Measurements from ENCODE around the gene ANKS1B.
A peak's percentile ranks its signal among the peaks of the same experiment; 100 is the strongest.
"Not testable (repeated sequence)": the region's sequence is repeated elsewhere in the genome, so short reads cannot be mapped to it uniquely, and the experiment has no call there.

The ANKS1B gene

DNA sequence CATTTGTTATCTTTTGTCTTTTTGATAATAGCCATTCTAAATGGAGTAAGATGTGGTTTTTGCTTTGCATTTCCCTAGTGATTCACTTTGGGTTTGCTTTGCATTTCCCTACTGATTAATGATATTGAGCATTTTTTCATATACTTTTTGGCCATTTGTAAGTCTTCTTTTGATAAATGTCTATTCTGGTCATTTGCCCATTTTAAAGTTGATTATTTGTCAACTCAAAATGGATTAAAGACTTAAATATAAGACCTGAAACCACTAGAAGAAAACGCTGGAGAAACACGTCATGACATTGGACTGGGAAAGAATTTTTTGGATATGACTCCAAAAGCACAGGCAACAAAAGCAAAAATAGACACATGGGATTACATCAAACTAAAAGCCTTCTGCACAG, 1191.6 kb downstream of the ANKS1B start:
- no peak for DNase-seq

DNA sequence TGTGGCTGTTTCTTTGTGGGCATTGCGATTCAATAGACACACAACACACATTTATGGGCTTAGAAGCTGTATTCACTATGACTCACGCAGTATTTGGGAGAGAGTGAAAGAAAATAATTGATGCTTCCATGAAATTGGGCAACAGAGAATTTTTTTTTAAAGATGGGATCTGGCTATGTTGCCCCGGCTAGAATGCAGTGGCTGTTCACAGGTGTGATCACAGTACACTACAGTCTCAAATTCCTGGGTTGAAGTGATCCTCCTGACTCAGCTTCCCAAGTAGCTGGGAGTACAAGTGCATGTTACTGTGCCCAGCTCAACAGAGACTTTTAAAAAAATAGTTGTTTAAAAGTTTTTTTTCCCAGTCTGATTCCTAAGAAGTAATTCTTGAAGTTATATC, 1193.3 kb downstream of the ANKS1B start:
- DNase-seq = no peak

DNA sequence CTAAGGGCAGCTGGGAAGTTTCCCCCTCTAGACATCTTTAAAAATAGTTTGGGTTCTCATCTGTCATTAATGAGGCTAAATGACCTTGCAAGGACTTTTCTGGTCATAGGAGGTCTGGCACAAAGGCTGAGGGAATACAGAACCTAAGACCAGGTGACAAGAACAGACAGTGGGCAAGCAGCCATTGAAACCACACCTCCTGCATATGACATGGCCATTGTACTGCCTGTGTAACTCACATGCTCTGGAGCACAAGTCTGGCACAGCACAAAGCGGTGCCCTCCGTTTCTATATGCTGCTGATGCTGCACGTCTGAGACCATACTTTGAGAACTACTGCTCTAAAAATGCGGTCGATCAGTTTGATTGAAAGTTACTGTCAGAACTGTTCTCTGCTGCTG, 1196.3 kb downstream of the ANKS1B start:
- DNase-seq = peak; percentile 50

DNA sequence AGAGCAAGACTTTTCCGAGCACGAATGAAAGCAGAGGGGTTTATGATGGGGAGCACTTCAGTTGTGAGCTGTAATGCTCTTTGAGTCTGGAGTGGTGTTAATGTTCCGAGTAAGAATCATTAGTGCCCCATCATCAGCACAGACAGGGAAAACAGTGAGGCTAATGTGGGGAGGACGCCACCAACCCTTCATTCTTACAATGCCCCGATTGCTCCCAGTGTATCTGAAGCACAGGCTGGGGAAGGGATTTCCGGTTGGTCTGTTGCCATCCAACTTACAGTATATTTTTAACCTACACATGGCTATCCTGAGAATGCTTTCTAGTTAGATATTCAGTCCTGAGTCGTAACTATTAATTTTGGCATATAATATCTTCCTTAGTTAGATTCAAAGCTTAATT, 1198.1 kb downstream of the ANKS1B start:
- DNase-seq = no peak

DNA sequence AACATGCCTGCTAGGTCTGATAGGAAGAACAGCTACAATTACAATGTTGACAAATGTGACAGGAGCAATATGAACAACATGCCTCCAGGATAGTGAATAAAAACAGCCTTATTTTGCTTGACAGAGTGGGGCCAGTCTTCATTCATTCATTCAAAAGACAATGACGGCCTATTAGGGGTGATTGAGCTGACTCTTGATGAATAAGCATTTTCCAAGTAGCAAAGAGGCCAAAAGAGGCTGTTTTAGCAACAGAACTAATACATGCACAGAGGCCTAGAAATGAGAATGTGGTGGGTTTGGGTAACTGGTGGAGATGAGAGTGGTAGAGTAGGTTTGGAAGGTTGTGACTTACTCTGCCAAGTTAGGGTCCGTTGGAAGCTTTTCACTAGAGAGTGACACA, 1201.3 kb downstream of the ANKS1B start:
- DNase-seq = no peak

DNA sequence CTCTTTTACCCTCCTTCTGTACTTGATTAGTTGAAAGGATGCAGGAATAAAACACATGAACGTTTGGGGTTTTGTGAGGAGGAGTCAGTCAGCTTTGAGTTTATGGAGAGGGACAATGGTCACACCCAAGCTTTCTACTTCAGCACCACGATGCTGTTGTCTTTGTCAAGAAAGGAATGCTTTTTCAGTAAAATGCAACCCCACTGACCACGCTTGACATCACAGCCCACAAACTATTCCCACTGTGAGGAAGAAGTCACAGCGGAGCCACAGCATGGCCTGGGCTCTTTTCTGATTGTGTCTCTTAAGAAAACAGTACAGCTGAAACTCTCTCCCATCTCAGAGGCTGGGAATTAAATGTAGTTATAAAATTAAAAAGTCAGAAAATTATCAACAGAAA, 1204.5 kb downstream of the ANKS1B start:
- DNase-seq = no peak

DNA sequence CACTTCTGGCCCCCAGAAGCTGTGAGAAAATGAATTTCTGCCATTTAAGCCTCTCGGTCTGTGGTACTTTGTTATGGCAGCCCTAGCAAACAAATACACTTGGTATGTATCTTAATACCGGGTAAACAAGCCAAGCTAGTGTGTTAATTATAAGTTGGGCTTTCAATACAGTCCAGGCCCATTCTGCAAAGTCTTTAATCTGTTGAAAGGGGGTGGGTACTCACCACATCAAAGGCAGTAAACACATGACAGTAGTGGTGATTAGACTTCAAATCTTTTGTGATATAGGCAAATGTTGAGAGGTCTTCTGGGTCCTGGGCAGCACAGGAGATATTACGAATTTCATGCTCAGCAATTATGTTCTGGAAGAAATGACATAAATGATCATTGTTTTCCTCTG, 1211.9 kb downstream of the ANKS1B start:
- DNase-seq = no peak

DNA sequence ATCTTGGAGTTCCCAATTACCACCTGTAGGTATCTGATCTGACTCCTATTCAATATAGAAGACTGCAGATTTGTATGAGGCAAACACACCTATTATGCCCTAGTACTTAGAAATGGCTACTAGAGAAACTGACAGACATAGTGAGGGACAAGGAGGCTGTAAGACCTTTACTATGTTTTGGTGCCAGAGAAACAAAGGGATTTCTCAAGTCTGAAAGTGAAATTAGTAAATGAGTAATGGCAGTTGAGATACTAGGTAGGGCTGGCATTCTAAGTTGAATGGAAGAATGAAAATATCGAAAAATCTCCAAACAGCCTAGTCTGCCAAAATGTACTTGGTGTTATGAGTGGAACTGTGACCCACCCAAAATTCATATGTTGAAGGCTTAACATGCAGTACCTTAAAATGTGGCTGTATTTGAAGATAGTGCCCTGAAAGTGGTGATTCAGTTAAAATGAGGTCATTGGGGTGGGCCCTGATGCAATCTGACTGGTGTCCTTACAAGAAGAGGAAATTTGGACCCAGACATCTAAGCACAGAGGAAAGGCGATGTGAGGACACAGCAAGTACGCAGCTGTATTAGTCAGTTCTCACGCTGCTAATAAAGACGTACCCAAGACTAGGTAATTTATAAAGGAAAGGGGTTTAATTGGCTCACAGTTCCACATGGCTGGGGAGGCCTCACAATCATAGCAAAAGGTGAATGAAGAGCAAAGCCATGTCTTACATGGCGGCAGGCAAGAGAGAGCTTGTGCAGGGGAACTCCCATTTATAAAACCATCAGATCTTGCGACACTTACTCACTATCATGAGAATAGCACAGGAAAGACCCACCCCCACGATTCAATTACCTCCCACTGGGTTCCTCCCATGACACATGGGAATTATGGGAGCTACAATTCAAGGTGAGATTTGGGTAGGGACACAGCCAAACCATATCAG, 1212.7 kb downstream of the ANKS1B start:
- DNase-seq = no peak

DNA sequence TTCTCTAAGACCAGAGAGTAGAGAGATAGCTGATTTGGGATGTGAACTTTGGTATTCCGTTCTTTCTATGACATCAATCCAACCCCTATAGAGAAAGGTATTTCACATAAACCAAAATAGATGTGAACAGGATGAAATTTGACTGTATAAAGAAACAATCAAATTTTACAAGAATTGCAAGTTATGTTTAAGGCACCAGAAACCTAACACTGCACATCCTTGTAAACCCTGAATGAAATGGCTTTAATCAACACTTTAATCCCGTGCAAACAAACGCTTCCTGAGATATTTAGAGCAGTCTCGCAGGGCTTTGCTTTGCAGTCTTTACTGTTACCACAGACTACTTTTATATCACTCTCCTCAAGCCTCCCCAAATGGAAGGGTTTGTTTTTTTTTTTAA, 1214.5 kb downstream of the ANKS1B start:
- no peak for DNase-seq

DNA sequence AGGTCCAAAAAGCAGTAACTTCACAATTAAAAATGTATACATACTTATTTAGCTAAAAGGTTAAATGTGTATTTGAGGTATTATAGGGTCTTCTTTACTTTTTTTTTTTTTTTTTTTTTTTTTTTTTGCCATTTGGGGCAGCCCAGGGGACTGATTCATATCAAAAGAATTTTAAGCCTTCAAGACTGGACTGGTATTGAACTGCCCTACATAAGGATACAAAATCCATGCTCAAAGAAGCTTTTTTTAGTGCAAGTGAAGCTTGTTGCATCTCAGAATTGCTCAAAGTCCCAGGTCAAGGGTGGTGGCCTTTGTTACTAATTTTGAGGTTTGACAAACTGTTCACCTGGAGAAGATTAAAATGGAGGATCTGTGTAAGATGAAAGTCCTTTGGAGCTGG, 1215.7 kb downstream of the ANKS1B start:
- no peak for DNase-seq

DNA sequence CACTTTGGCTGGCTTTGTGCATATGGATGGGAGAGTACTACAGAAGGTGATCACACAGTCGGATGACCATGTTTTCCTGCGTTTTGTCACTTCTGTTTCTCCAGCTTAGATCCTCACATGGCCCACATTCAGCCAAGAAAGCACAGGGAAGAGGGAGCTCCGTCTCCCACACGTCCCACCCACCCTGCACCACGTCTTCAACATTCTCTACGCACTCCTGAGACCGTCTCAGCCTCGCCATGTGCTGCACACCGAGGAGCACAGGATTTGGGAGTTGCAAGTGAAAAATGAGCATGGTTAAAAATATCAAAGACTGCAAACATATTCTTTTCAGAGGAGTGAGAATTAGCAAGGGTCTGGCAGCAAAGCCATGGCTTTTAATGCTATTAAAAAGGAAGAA, 1217.5 kb downstream of the ANKS1B start:
- DNase-seq = no peak

DNA sequence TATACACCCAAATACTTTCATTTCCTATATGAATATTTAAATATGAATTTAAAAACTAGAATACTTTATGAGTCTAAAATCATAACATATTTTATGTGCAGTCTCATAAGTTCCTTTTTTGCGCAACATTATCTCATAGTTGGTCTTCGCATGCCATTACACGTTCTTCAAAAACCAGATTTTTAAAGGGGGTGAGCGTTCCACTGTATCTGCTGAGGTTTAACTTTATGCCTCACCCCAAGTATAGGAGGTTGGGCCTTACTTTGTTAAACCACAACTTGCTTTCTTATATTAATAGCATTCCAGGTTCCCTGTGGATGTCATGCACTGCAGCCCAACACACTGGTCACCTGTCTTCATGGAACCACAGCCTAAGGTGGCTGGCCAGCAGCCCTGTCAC, 1221.1 kb downstream of the ANKS1B start:
- DNase-seq = no peak

DNA sequence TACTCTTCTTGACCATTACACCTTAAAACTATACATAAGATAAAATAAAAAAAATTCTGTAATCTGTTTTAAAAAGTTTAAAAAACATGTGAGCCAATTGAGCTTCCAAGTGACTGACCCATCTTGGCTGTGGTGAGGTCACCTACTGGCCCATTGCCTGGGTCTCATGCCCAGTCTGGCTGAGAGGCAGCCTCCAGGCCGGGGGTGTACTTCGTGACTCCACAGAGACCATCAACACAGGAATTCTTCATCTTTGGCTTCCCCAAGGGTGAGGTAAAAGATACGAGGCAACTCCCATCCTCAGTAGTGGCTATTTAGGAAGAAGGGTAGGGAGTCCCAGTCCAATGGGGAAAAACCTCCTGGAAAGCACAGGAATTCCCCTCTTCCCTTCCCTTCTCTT, 1226.4 kb downstream of the ANKS1B start:
- DNase-seq = no peak

DNA sequence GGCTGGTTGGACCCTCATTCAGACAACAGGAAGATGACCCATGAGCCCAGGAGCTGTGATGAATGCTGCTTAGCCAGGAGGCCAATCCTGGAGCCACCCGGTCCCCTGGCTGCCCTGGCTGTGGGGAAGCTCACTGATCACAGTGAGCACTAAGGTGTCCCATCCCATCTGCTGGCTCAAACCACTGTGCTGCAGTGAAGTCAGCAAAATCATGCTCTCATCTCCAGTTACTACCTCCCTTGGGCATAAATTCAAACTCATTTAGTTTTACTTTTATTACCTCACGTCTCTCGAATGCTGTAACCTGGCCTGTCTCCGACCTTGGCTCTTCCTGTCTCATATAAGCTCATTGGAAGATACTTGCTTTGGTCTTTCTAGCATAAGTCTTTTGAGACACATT, 1227.3 kb downstream of the ANKS1B start:
- peak; percentile 19 for DNase-seq

DNA sequence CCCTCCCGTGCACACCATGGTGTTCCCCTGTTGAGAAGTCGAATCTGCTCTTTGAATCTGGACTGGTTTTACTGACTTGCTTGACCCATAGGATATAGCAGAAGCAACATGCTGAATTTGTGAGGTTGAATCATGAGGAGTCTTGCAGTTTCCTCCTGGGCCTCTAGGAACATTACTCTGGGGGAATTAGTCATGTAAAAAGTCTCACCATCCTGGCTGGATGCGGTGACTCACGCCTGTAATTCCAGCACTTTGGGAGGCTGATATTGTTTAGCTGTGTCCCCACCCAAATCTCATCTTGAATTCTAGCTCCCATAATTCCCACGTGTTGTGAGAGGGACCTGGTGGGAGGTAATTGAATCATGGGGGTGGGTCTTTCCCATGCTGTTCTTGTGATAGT, 1228.9 kb downstream of the ANKS1B start:
- DNase-seq = not testable (repeated sequence)

DNA sequence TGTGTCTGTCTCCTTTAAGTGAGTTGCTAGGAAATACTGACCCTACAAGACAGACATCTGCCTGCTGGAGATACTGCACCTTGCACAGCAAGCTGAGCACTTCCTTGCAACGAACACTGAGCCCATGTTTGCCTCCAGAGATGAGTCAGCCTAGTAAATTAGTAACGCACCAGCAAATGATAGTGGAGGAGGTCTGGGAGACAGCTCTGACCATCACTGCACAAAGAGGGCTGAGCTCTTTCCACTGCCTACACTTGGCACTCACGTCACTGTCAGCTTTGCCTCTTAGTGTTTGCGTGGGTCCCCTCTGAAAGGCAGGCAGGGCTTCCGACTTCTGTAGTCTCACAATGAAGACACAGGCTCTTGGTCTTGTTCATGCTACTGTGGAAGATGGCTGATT, 1230.6 kb downstream of the ANKS1B start:
- no peak for DNase-seq

DNA sequence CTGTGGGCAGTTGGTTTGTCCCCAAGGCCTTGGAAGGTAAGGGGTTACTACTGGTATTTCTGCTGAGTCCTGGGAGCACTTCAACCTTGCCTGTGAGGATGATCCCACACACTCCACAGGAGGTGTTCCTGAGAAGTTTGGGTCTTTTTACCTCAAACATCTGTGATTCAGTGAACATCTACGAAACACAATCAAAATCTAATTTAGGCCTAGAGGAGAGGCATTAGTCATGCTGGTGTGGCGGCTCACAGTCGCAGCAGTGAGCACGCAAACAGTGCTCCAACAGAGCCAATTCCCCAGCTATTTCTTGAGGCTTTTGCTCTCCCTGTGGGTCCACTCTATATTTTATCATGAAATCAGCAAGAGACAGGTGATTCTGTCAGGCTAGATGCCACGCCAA, 1232.0 kb downstream of the ANKS1B start:
- DNase-seq = no peak

DNA sequence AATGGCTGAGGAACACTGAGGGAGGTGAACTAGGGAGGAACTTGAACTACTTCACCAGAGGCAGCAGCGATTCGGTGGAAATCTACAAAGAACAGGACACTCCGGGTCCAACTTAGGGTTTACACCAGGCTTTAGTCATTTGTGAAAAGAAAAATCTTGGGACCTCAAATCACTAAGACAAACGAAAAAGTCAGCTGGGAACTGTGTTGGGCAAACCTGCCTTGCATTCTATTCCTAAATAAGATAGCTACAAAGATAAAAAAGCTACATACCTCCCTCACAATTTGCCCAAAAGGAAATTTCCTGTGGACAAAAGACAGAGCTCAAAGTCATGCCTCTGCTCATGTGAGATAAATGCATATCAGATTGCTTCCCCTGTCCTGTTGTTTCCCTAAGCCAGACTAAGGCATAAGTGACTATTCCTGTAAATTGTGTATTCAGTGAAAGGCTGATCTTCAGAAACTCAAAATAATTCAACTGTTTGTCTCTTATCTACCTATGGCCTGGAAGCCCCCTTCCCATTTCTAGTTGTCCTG, 1233.1 kb downstream of the ANKS1B start:
- no peak for DNase-seq

DNA sequence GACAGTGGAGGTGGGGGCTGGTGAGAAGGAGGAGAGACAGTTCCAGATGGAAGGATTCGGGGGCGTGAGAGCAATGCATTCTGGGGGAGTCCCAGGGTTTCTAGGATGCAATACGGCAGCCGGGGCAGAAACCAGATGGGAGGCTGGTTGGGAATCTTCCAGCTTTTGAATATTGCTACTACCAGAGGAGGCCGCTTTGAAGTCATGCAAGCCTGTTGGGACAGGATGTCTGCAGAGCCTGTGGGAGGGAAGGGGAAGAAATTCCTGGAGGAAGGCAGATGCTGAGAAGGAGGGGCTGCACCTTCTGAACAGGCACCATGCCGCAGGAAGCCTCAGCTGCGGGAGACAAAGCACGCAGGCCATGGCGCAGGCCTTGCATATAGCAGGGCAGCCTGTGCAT, 1234.2 kb downstream of the ANKS1B start:
- no peak for DNase-seq

DNA sequence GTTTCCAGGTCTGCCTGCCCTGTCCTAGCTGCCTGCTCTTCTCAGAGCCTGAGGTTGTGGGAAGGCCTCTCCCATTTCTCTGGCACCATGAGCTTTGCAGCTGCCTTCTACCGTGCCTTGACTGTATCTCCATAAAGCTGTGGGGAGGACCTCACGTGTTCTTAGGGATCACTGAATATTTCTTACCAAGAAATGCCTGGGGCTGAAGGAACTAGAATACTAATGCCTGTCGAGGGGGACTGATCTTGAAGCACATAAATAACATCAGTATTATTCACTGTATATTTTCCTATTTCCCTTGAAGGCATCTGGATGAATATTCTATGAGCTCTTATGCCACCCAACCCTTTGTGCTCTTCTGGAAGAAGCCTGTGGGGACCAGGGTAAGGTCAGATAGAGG, 1236.3 kb downstream of the ANKS1B start:
- DNase-seq = no peak

DNA sequence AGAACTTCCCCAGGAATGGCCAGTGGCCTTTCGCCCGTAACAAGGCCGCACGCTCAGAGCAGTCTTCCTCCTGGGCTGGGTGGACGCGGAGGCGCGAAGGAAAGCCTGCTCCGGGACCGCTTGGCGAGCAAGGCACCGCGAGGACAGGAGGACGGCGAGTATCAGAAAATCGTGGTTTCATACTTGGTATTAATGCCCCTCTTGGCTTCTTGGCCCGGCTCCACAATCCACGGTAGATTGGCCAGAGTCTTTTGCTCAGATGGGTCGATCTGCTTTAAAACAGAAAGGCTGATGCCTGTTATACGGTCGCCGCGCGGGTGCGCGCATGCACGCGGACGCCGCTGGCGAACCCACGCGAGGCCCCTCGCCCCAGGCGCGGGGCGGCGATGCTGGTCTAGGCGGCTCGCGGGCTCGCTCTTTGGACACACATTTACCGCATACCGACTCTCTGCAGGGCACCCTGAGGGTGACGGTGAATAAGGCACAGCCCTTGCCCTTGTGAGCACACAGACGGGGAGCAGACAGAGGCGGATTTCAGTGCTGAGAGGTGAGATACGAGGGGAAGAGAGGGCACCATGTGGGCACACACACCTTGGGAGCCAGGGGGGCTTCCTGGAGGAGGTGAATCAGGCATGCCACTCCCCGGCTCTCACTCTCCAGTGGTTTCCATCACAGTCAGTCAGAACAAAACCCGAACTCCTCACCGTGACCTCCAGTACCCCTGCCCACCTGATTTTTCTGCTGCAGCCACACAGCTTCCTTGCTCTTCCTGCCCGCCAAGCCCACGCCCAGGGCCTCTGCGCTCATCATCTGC, 1239.0 kb downstream of the ANKS1B start:
- peak; percentile 26 for DNase-seq

DNA sequence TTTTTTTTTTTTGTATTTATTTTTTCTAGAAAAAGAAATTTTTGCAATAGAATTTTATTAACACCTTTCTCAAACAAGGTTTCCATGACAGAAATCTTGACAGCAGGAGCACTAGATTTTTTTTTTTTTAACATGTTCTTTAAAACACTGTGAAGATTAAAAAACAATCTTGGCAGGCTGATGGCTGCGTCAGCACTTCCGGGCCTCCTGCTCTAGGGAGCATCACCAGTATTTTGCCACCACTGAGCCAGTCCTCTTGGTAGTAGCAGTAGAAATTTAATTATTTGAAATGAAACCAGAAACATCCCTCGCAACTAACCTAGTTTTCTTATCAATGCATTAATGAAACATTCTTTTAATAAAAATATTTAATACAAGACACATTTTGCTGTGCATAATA, 1240.1 kb downstream of the ANKS1B start:
- peak; percentile 93 for DNase-seq

DNA sequence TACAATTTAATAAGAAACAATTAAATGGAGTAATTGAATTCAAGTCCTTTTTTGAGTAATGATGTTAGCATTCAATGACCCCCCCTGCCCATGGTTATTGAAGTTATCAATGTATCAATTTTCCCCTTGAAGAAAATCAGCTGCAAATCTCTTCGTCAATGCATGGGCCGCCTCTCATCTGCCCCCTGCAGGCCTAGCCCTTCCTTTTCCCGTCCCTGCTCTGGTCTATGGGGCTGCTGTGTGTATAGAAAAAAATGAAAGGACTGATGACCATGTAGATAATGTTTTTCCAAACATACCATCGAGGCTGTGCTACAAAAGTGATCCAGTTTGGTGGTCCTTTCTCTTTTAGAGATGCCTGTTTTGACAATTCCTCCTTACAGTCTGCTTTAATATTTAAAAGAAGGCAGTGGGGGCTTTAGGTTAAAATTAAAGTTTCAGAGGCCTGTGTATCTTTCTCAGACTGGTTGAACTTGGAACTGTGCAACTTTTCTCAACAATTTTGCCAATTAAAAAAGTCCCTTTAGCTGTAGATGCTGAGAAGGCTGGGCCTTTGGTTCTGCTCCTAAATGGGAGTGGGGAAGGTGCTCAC, 1241.3 kb downstream of the ANKS1B start:
- peak; percentile 58 for DNase-seq
